CD4-positive, alpha-beta memory T cell (primary cell): ENCODE measurements around the gene PYROXD2. TPM values are rescaled to one million over a fixed set of nuclear protein-coding genes. Genes with fewer than 3 reads are reported as not detected.

Source experiments
- CTCF ChIA-PET: fragments of 350-600 bp; sonication (Branson Sonifier 250); formaldehyde crosslinking; loops from one replicate; lab custom pipeline; 2021; ENCODE audit warnings: inconsistent platforms; ENCODE audit not compliant: partially characterized antibody; lab: Charles Lee
- POLR2A ChIA-PET: fragments of 350-600 bp; sonication (Branson Sonifier 250); formaldehyde crosslinking; loops from one replicate; lab custom pipeline; 2021; ENCODE audit not compliant: partially characterized antibody; lab: Charles Lee
- DNase-seq, 5 donors: peaks; one replicate each; pipeline versions ENCODE4 v3.0.0 to v3.0.0-alpha.2; 2020 to 2022; ENCODE audit warnings: mixed read lengths in 1 of 5
- H3K27ac ChIP-seq: one replicate; pipeline ENCODE4 v1.7.0; 2013; ENCODE audit warnings: low read depth, low read length
- H3K27me3 ChIP-seq: 2 replicates; pipeline ENCODE4 v1.7.0; 2013; ENCODE audit warnings: mild to moderate bottlenecking, low read length, moderate library complexity; ENCODE audit not compliant: insufficient read depth
- H3K36me3 ChIP-seq: 2 replicates; pipeline ENCODE4 v1.7.0; 2013; ENCODE audit warnings: mild to moderate bottlenecking, low read length, moderate library complexity; ENCODE audit not compliant: insufficient read depth
- H3K4me1 ChIP-seq: 2 replicates; pipeline ENCODE4 v1.7.0; 2013; ENCODE audit warnings: mild to moderate bottlenecking, low read length, moderate library complexity; ENCODE audit not compliant: insufficient read depth
- H3K4me3 ChIP-seq, 2 donors: one replicate each; pipeline ENCODE4 v1.7.0; 2013; ENCODE audit warnings: low read length in 2 of 2, mild to moderate bottlenecking in 1 of 2
- H3K9me3 ChIP-seq, 2 donors: one replicate each; pipeline ENCODE4 v1.7.0; 2013; ENCODE audit warnings: low read length in 2 of 2, control low read depth in 1 of 2; ENCODE audit not compliant: control insufficient read depth in 1 of 2
- H3K27ac Mint-ChIP-seq, 7 donors: one replicate each; pipeline ENCODE4 v1.8.0; 2020 to 2021; ENCODE audit warnings: mixed read lengths in 7 of 7, mild to moderate bottlenecking in 6 of 7, inconsistent platforms in 3 of 7, moderate library complexity in 3 of 7
- H3K27me3 Mint-ChIP-seq, 2 donors: one replicate each; pipeline ENCODE4 v1.8.0; 2020 to 2021; ENCODE audit warnings: mixed read lengths in 2 of 2
- H3K36me3 Mint-ChIP-seq, 2 donors: one replicate each; pipeline ENCODE4 v1.8.0; 2020 to 2021; ENCODE audit warnings: mixed read lengths in 2 of 2, inconsistent platforms in 1 of 2, mild to moderate bottlenecking in 1 of 2
- H3K4me1 Mint-ChIP-seq, 4 donors: one replicate each; pipeline ENCODE4 v1.8.0; 2020 to 2021; ENCODE audit warnings: mixed read lengths in 4 of 4, mild to moderate bottlenecking in 1 of 4
- H3K4me3 Mint-ChIP-seq, 8 donors: one replicate each; pipeline ENCODE4 v1.8.0; 2020 to 2021; ENCODE audit warnings: mixed read lengths in 8 of 8, mild to moderate bottlenecking in 7 of 8, moderate library complexity in 6 of 8, inconsistent platforms in 3 of 8
- H3K9me3 Mint-ChIP-seq, 8 donors: one replicate each; pipeline ENCODE4 v1.8.0; 2020 to 2021; ENCODE audit warnings: mixed read lengths in 8 of 8, mild to moderate bottlenecking in 5 of 8, inconsistent platforms in 3 of 8, moderate library complexity in 1 of 8
- intact Hi-C: fragments of 100-400 bp; cut with micrococcal nuclease; formaldehyde crosslinking; loops from one replicate; pipeline ENCODE4 v1.15.1; 2023
- polyA plus RNA-seq, 2 donors: library from polyadenylated mRNA; unstranded; fragments of 300-500 nt; fragmentation: Illumina TruSeq; gene quantifications; one replicate each; pipeline ENCODE4 v1.2.3, GENCODE V29; 2021
- total RNA-seq, 2 experiments: library from RNA; stranded (reverse); gene quantifications; one replicate each; pipeline ENCODE4 v1.2.3, GENCODE V29; 2021

Gene PYROXD2
- total RNA-seq (10 to 100 TPM; 36.2 to 36.6 TPM), polyA plus RNA-seq (1 to 10 TPM in 1 of 2 donors, under 1 TPM in 1; 0.98 to 2.8 TPM)

DNA sequence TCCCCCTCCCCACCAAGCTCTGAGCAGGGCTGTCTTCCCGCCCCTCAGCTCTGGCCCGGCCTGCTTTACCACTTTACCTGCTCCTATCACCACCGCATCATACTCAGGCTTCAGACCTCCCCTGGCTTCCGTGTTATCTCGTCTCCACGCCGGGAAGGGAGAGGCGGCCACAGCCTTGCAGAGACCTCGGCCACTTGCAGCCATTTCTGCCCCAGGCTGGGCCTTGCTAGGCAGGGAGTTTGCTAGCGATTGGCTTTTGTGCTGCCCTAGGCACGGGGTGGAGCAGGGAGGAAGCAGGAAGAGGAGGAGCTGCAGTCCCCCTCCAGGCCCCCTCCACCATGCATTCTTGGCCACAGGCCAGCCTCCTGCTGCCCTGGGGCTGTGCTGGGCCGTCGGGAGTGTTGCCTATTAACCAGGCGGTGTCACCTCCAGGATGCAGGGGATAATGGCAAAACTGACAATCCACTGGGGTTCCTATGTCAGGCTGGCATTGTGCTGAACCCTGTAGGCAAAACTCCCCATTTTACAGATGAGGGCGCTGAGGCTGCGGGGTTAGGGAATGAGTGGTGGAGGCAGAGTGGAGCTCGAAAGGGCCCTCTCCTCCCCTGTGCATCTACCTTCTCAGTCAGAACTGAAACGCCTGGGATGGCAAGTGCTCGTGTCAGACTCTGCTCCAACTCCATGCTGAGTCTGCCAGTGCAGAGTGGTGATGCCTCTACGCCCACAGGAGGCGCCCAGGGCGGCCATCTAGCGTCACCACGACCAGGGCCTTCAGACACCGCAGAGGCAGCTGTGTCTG, at the start of gene PYROXD2:
TSS of gene PYROXD2 (minus strand) at position 251 of the 799 bp plus-strand sequence. CDS start at position 204, 47 bp downstream.
- Mint-ChIP-seq H3K27me3 (no peaks in the 10 kb centered on the region), H3K9me3 (no peaks in the 10 kb centered on the region), H3K36me3 (peaks cover 12 to 38% of the 10 kb centered on the region in 2 donors), H3K4me3 (peak within 1 kb of the TSS; percentile 89 to 98 (median 94)), H3K27ac (peak within 1 kb of the TSS; percentile 86 to 97 (median 93)), H3K4me1 (peaks cover 12 to 26% (median 19%) of the 10 kb centered on the region in 4 donors)
- Histone ChIP-seq H3K36me3 (peaks cover 12% of the 10 kb centered on the region), H3K9me3 (no peaks in the 10 kb centered on the region), H3K4me1 (peaks cover 16% of the 10 kb centered on the region), H3K4me3 (peak within 1 kb of the TSS; percentile 39 to 47), H3K27me3 (no peaks in the 10 kb centered on the region), H3K27ac (peak within 1 kb of the TSS; percentile 47)
- peak; percentile 50 to 62 (median 57) for DNase-seq
- CTCF ChIA-PET, result interaction anchor here (2.7 kb wide), 1 partner anchor 11 kb away, joined by 10 read pairs; no protein-coding TSS in a partner anchor
- POLR2A ChIA-PET, result interaction anchor here (0.5 to 2.0 kb wide), 4 partner anchors 10 to 243 kb away, joined by 3 to 9 read pairs (median 3); no protein-coding TSS in a partner anchor
- intact Hi-C loops, result loop anchor here (1.0 kb wide), 1 partner anchor 31 kb away; the partner anchor contains the start of gene HPS1

DNA sequence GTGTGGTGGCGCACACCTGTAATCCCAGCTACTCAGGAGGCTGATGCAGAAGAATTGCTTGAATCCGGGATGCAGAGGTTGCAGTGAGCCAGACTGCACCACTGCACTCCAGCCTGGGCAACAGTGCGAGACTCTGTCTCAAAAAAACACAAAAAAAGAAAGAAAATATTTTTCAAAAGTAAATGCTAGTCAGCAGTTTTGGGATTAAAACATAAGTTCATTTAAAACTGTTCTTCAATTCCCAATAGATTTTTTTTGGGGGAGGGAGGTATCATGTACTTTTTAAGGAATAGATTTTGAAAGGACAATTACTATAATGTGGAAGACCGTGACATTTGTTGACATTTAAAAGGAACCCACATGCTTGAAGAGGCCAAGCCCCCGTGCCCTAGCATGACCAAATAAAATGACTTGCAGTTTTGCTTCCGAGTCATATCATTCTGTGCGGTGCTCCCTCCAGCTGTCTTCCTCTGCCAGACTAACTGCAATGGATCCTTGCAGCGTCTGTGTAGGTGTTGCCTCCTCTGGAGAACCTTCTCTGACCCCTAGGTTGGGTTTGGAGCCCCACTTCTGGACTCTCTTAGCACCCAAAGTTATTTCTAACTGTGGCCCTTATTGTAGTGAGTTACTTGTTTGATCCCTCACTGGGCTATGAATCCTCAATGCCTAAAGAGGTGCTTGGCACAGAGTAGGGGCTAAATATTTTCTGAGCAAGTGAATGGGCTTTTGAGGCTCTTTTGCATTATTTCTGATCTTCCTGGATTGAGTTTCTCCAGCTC, 49.2 kb upstream of the PYROXD2 start:
- Histone ChIP-seq H3K9me3 (no peaks in the 10 kb centered on the region), H3K36me3 (no peaks in the 10 kb centered on the region), H3K27ac (no peak overlapping the region), H3K27me3 (no peaks in the 10 kb centered on the region), H3K4me3 (no peak overlapping the region), H3K4me1 (no peaks in the 10 kb centered on the region)
- CTCF ChIA-PET, result interaction anchor here (1.1 to 5.7 kb wide), 3 partner anchors 198 to 783 kb away, joined by 4 to 56 read pairs (median 6); no protein-coding TSS in a partner anchor
- Mint-ChIP-seq H3K4me1 (peaks cover 2 to 15% (median 5%) of the 10 kb centered on the region in 4 donors), H3K36me3 (peaks cover 0 to 2% of the 10 kb centered on the region in 2 donors), H3K9me3 (no peaks in the 10 kb centered on the region), H3K4me3 (no peak overlapping the region), H3K27ac (no peak overlapping the region), H3K27me3 (peaks cover 2 to 6% of the 10 kb centered on the region in 2 donors)
- no peak for DNase-seq
- intact Hi-C loops, result loop anchor here (10.0 kb wide), 1 partner anchor 971 kb away; the partner anchor contains the start of gene GOT1
- POLR2A ChIA-PET, result no interaction called here

DNA sequence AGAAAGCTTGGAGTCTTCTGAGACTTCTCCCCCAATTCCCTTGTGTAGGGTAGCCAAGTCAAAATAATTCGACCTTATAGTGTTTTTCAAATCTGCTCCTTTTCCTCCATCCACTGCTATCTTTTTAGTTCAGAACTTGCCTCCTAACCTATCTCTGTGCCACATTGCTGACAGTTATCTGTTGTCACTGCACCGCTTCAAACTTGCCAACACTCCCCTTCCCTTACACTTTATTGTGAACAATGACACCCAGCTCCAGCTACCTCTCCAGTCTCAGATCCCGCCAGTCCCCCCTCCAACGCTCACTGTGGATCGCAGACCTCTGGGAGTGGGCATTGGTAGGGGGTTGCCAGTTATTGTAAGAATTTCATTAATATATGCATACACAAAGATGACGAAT, 48.0 kb upstream of the PYROXD2 start:
- no peaks in the 10 kb centered on the region for H3K27me3 ChIP-seq
- Mint-ChIP-seq H3K27ac (no peak overlapping the region), H3K9me3 (no peaks in the 10 kb centered on the region), H3K36me3 (peaks cover 0 to 2% of the 10 kb centered on the region in 2 donors), H3K4me1 (peaks cover 2 to 8% (median 4%) of the 10 kb centered on the region in 4 donors), H3K27me3 (peaks cover 5 to 11% of the 10 kb centered on the region in 2 donors), H3K4me3 (no peak overlapping the region)
- H3K36me3 ChIP-seq, result no peaks in the 10 kb centered on the region
- no peak for DNase-seq
- POLR2A ChIA-PET, result no interaction called here
- no peaks in the 10 kb centered on the region for H3K4me1 ChIP-seq
- no peak overlapping the region for H3K4me3 ChIP-seq
- CTCF ChIA-PET, result interaction anchor here (0.6 kb wide), 1 partner anchor 52 kb away, joined by 3 read pairs; no protein-coding TSS in a partner anchor
- no peak overlapping the region for H3K27ac ChIP-seq
- no peaks in the 10 kb centered on the region for H3K9me3 ChIP-seq
- intact Hi-C loops, result loop anchor here (10.0 kb wide), 1 partner anchor 972 kb away; the partner anchor contains the start of gene GOT1

DNA sequence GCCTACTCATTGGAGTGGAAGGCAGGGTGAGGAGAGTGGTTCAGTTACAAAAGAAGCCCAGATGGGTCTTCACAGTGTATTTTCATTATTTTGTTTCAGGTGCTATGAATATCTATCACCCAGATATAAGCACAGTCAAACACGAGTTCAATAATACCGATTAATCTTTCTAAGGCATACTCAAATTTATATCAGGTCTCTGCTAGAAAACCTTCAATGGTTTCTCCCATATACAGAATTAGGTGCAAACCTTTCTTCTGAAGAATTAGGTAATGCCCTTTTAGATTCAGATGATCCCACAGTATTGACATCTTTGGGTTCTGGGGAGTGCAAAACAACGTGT, 46.5 kb upstream of the PYROXD2 start:
- intact Hi-C loops, result loop anchor here (10.0 kb wide), 1 partner anchor 973 kb away; the partner anchor contains the start of gene GOT1

DNA sequence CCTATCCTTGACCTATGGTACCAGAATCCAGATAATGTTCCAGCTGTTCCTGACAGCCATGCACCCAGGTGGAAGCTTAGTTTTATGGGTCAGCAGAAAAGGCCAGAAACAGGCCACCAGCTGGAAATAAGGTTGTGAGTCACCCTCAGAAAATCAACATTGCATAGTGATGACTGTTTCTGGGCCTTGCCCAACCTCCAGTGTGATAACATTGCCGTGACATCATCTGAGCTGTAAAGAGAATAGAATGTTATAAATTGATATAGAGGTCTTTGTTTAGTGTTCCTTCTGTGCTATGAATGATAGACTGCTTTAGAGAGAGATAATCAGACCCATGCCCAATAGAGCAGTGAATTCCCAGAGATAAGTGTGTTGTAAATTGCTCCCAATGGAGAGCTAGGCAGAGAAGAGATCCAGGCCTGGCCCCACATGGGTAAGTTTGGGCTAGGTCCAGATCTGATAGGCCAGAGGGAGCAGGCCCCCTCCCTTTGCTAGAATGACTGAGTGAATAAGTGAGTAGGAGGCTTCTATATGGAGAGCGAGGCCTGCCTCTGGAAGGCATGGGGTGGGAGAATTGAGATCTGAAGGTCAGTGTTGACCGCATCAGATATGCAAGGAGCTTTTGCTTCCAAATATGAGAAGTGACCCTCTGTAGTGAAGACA, 46.0 kb upstream of the PYROXD2 start:
- Histone ChIP-seq H3K27me3 (no peaks in the 10 kb centered on the region), H3K4me3 (no peak overlapping the region), H3K27ac (no peak overlapping the region), H3K4me1 (no peaks in the 10 kb centered on the region), H3K36me3 (no peaks in the 10 kb centered on the region), H3K9me3 (no peaks in the 10 kb centered on the region)
- CTCF ChIA-PET, result interaction anchor here (0.9 to 1.8 kb wide), 2 partner anchors 10 to 35 kb away, joined by 3 read pairs; no protein-coding TSS in a partner anchor
- POLR2A ChIA-PET, result no interaction called here
- H3K4me1 Mint-ChIP-seq, result no peaks in the 10 kb centered on the region
- no peak overlapping the region for H3K27ac Mint-ChIP-seq
- H3K9me3 Mint-ChIP-seq, result no peaks in the 10 kb centered on the region
- DNase-seq, result no peak
- peak overlapping the region in 1 of 8 donors; percentile 12 for H3K4me3 Mint-ChIP-seq
- intact Hi-C loops, result loop anchor here (10.0 kb wide), 1 partner anchor 974 kb away; the partner anchor contains the start of gene GOT1
- H3K27me3 Mint-ChIP-seq, result peaks cover 8 to 16% of the 10 kb centered on the region in 2 donors
- no peaks in the 10 kb centered on the region for H3K36me3 Mint-ChIP-seq

More for the DNA sequence above, 46.5 kb upstream of the PYROXD2 start:
- Histone ChIP-seq H3K4me3 (no peak overlapping the region), H3K27ac (no peak overlapping the region), H3K36me3 (no peaks in the 10 kb centered on the region), H3K27me3 (no peaks in the 10 kb centered on the region), H3K9me3 (no peaks in the 10 kb centered on the region), H3K4me1 (no peaks in the 10 kb centered on the region)
- no peaks in the 10 kb centered on the region for H3K4me1 Mint-ChIP-seq
- H3K27me3 Mint-ChIP-seq, result peaks cover 8 to 16% of the 10 kb centered on the region in 2 donors
- POLR2A ChIA-PET, result no interaction called here
- H3K27ac Mint-ChIP-seq, result no peak overlapping the region
- no peaks in the 10 kb centered on the region for H3K9me3 Mint-ChIP-seq
- no peak for DNase-seq
- no peaks in the 10 kb centered on the region for H3K36me3 Mint-ChIP-seq
- H3K4me3 Mint-ChIP-seq, result no peak overlapping the region
- CTCF ChIA-PET, result interaction anchor here (0.9 to 1.8 kb wide), 2 partner anchors 9 to 36 kb away, joined by 3 read pairs; no protein-coding TSS in a partner anchor

DNA sequence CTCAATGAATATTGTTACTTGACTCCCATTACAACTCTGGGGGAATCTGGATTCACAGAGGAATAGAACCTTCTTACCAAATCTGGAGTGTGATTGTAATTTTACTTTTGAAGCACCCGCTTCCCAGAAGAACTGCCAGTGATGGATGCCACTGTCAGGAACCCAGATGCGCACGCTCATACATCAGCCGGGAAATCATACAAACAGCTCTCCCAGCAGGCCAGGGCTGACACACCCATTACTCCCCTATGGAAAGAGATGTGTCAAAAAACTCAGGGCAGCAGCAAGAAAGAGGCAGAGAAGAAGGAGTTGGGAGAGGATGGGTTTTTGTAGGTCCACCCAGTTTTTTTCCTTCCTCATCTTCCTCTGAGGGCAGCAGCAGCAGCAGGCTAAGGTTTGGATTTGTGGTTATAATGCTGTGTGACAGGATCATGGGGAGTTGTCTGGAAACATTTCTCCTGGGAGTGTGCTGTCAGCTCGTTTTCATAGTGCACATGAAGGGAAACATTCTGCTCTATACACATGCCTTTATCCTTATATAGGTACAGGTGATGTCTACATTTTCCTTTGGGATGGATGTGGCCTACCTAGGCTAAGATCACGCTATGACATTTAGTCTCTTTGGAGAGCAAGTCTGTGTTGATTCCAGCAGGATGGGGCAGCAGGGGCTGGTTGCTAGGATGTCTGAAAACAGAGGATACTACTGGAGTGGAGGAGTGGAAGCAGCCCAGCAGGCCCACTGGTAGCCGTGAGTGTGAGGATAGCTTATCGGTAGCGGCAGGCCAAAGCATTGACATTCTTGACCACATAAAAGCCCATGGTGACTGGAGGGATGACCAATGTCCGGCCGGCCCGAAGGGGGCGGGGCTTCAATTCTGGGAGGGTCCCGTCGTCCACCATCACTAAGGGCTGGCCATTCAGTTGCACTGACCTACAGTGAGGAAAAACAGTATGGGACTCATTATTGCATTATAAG, 44.1 kb upstream of the PYROXD2 start:
- ChIA-PET CTCF (no interaction called here), POLR2A (no interaction called here)
- Mint-ChIP-seq H3K36me3 (no peaks in the 10 kb centered on the region), H3K4me3 (no peak overlapping the region), H3K9me3 (no peaks in the 10 kb centered on the region), H3K27ac (no peak overlapping the region), H3K27me3 (peaks cover 8 to 16% of the 10 kb centered on the region in 2 donors), H3K4me1 (no peaks in the 10 kb centered on the region)
- no peaks in the 10 kb centered on the region for H3K4me1 ChIP-seq
- no peaks in the 10 kb centered on the region for H3K27me3 ChIP-seq
- intact Hi-C loops, result no loop called here
- DNase-seq, result no peak
- H3K9me3 ChIP-seq, result no peaks in the 10 kb centered on the region
- no peak overlapping the region for H3K27ac ChIP-seq
- H3K36me3 ChIP-seq, result no peaks in the 10 kb centered on the region
- no peak overlapping the region for H3K4me3 ChIP-seq
